ENCODE data around the gene SLC39A1. TPM values are rescaled to one million over a fixed set of nuclear protein-coding genes. Genes with fewer than 3 reads are reported as not detected.

Gene SLC39A1
- total and polyA plus RNA-seq, 9 of the 15 experiments (the other 6 are each of a cell fraction or from before 2014, with no cell fraction given) = 9.9 to 81.1 (median 62.7) TPM

- TF ChIP-seq, protein P1, sequence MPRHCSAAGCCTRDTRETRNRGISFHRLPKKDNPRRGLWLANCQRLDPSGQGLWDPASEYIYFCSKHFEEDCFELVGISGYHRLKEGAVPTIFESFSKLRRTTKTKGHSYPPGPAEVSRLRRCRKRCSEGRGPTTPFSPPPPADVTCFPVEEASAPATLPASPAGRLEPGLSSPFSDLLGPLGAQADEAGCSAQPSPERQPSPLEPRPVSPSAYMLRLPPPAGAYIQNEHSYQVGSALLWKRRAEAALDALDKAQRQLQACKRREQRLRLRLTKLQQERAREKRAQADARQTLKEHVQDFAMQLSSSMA (CRISPR knock-in tag; IDR thresholded peaks at IDR 0.05) = no peak
- TF ChIP-seq CHD1 (IDR thresholded peaks at IDR 0.05; ENCODE audit: low read length) (peak; percentile 97), TGIF2 (CRISPR knock-in tag; IDR thresholded peaks at IDR 0.05) (peak; percentile 73; the same call in 1 of the 2 replicates), CCAR2 (IDR thresholded peaks at IDR 0.05; ENCODE audit: low read depth, low read length) (no peak), ZBTB17 (CRISPR knock-in tag; IDR thresholded peaks at IDR 0.05) (no peak), KHSRP (IDR thresholded peaks at IDR 0.05) (0 out of 2 replicates have a peak, but pooled peaks have one; percentile 31), THRAP3 (IDR thresholded peaks at IDR 0.05; ENCODE audit: borderline replicate concordance) (0 out of 2 replicates have a peak, but pooled peaks have one; percentile 3), MAFG (tag; conservative IDR thresholded peaks at IDR 0.05) (no peak), ZNF3 (CRISPR knock-in tag; IDR thresholded peaks at IDR 0.05) (no peak), NRF1 (conservative IDR thresholded peaks at IDR 0.05 in 1 of 2, IDR thresholded peaks at IDR 0.05 in 1 of 2) (no peak), NR2F6 (CRISPR knock-in tag; IDR thresholded peaks at IDR 0.05) (no peak), E2F3 (CRISPR knock-in tag; IDR thresholded peaks at IDR 0.05) (no peak), ETS1 (conservative IDR thresholded peaks at IDR 0.05; ENCODE audit: control insufficient read depth, low read depth, low read length) (no peak), HDAC1 (IDR thresholded peaks at IDR 0.05) (no peak), ZNF253 (CRISPR knock-in tag; conservative IDR thresholded peaks at IDR 0.05) (no peak)
- TF ChIP-seq, protein P2, sequence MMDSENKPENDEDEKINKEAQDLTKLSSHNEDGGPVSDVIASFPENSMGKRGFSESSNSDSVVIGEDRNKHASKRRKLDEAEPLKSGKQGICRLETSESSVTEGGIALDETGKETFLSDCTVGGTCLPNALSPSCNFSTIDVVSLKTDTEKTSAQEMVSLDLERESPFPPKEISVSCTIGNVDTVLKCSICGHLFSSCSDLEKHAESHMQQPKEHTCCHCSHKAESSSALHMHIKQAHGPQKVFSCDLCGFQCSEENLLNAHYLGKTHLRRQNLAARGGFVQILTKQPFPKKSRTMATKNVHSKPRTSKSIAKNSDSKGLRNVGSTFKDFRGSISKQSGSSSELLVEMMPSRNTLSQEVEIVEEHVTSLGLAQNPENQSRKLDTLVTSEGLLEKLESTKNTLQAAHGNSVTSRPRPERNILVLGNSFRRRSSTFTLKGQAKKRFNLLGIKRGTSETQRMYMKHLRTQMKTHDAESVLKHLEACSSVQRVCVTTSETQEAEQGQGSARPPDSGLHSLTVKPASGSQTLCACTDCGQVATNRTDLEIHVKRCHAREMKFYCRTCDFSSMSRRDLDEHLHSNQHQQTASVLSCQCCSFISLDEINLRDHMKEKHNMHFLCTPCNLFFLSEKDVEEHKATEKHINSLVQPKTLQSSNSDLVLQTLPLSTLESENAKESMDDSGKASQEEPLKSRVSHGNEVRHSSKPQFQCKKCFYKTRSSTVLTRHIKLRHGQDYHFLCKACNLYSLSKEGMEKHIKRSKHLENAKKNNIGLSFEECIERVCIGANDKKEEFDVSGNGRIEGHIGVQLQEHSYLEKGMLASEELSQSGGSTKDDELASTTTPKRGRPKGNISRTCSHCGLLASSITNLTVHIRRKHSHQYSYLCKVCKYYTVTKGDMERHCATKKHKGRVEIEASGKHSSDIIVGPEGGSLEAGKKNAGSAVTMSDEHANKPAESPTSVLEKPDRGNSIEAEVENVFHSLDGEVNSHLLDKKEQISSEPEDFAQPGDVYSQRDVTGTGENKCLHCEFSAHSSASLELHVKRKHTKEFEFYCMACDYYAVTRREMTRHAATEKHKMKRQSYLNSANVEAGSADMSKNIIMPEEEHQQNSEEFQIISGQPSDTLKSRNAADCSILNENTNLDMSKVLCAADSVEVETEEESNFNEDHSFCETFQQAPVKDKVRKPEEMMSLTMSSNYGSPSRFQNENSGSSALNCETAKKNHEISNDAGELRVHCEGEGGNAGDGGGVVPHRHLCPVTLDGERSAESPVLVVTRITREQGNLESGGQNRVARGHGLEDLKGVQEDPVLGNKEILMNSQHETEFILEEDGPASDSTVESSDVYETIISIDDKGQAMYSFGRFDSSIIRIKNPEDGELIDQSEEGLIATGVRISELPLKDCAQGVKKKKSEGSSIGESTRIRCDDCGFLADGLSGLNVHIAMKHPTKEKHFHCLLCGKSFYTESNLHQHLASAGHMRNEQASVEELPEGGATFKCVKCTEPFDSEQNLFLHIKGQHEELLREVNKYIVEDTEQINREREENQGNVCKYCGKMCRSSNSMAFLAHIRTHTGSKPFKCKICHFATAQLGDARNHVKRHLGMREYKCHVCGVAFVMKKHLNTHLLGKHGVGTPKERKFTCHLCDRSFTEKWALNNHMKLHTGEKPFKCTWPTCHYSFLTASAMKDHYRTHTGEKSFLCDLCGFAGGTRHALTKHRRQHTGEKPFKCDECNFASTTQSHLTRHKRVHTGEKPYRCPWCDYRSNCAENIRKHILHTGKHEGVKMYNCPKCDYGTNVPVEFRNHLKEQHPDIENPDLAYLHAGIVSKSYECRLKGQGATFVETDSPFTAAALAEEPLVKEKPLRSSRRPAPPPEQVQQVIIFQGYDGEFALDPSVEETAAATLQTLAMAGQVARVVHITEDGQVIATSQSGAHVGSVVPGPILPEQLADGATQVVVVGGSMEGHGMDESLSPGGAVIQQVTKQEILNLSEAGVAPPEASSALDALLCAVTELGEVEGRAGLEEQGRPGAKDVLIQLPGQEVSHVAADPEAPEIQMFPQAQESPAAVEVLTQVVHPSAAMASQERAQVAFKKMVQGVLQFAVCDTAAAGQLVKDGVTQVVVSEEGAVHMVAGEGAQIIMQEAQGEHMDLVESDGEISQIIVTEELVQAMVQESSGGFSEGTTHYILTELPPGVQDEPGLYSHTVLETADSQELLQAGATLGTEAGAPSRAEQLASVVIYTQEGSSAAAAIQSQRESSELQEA (IDR thresholded peaks at IDR 0.05; ENCODE audit: low read depth) = 0 out of 2 replicates have a peak, but pooled peaks have one; percentile 23
These were observed 27.9 kb upstream of the SLC39A1 start (continued) for GRCh38 chr1:153991151-153991630.
